Activated CD4-positive, alpha-beta memory T cell treated with anti-CD3 and anti-CD28 coated beads for 36 hours (primary cell): ENCODE data around the gene TIMM17A. TPM values are rescaled to one million over a fixed set of nuclear protein-coding genes. Genes with fewer than 3 reads are reported as not detected.

ENCODE experiments used
- CTCF ChIA-PET: fragments of 350-600 bp; sonication (Branson Sonifier 250); formaldehyde crosslinking; loops from one replicate; lab custom pipeline; 2021; ENCODE audit warnings: antibody characterized with exemption, inconsistent platforms; lab: Charles Lee
- POLR2A ChIA-PET: fragments of 350-600 bp; sonication (Branson Sonifier 250); formaldehyde crosslinking; loops from one replicate; lab custom pipeline; 2021; ENCODE audit warnings: antibody characterized with exemption; lab: Charles Lee
- DNase-seq: peaks from one replicate; pipeline ENCODE4 v3.0.0-alpha.2; 2020
- H3K27ac Mint-ChIP-seq: one replicate; pipeline ENCODE4 v1.8.0; 2021; ENCODE audit warnings: mixed read lengths
- H3K27me3 Mint-ChIP-seq: one replicate; pipeline ENCODE4 v1.8.0; 2021; ENCODE audit warnings: mixed read lengths
- H3K36me3 Mint-ChIP-seq: one replicate; pipeline ENCODE4 v1.8.0; 2021; ENCODE audit warnings: mixed read lengths
- H3K4me1 Mint-ChIP-seq: one replicate; pipeline ENCODE4 v1.8.0; 2021; ENCODE audit warnings: low read depth, mixed read lengths
- H3K4me3 Mint-ChIP-seq: one replicate; pipeline ENCODE4 v1.8.0; 2021; ENCODE audit warnings: mild to moderate bottlenecking, mixed read lengths
- H3K9me3 Mint-ChIP-seq: one replicate; pipeline ENCODE4 v1.8.0; 2021; ENCODE audit warnings: mixed read lengths
- intact Hi-C: fragments of 100-400 bp; cut with micrococcal nuclease; formaldehyde crosslinking; loops from one replicate; pipeline ENCODE4 v1.15.1; 2023
- total RNA-seq, 2 experiments: library from RNA; stranded (reverse); gene quantifications; one replicate each; pipeline ENCODE4 v1.2.3, GENCODE V29; 2021

TIMM17A gene
- total RNA-seq, 2 experiments from 2014 or later = 66.5 to 67.2 TPM

DNA sequence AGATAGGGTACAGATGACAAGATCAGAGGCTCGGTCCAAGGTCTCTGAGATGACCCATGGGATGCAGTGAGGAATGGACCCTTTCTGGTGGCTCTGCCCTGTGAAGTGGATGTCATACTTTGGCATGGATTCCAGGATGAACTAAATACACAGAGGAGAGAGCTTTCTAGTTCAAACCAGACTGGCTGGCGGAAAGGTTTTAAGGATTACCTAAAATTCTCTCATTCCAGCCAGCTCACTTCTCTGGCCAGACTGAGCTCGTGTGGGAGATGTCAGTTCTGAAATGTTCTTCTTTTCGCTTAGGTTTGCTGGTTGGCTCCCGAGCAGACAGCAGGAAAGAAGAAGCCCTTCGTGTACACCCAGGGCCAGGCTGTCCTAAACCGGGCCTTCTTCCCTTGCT is 33.3 kb downstream of the TIMM17A start:
- Mint-ChIP-seq H3K4me1 (peaks cover 11% of the 10 kb centered on the region), H3K36me3 (peaks cover 12% of the 10 kb centered on the region), H3K27ac (no peak overlapping the region), H3K9me3 (no peaks in the 10 kb centered on the region), H3K4me3 (no peak overlapping the region), H3K27me3 (no peaks in the 10 kb centered on the region)
- intact Hi-C loops = no loop called here
- ChIA-PET CTCF (no interaction called here), POLR2A (no interaction called here)
- no peak for DNase-seq

DNA sequence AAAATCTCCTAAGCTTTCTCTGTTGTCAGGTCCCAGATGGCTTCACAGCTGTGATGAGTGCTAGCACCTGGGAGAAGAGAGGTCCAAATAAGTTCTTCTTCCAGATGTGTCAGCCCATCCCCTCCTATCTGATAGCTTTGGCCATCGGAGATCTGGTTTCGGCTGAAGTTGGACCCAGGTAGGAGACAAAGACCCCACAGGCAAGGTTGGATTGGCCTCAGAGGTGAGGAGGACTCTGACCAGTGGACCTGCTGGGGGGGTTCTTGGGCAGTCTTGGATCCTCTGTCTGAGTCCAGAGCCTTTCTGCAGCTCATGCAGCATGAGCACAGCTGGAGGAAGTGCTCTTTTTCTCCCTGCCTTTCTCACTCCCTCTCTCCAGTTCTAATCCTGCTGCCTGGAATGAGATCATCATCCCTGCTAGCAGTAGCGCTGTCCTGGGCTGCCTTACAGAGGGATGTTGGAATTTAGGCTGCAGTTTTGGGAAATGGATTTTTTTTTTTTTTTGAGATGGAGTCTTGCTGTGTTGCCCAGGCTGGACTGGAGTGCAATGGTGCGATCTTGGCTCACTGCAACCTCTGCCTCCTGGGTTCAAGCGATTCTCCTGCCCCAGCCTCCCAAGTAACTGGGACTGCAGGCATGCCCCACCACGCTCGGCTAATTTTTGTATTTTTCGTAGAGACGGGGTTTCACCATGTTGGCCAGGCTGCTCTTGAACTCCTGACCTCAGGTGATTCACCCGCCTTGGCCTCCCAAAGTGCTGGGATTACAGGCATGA is 34.2 kb downstream of the TIMM17A start:
- Mint-ChIP-seq H3K27ac (no peak overlapping the region), H3K9me3 (no peaks in the 10 kb centered on the region), H3K4me3 (no peak overlapping the region), H3K36me3 (peaks cover 18% of the 10 kb centered on the region), H3K27me3 (no peaks in the 10 kb centered on the region), H3K4me1 (peaks cover 4% of the 10 kb centered on the region)
- ChIA-PET POLR2A (no interaction called here), CTCF (interaction anchor here (1.0 kb wide), 1 partner anchor 11 kb away, joined by 3 read pairs; no protein-coding TSS in a partner anchor)
- intact Hi-C loops = no loop called here
- no peak for DNase-seq

DNA sequence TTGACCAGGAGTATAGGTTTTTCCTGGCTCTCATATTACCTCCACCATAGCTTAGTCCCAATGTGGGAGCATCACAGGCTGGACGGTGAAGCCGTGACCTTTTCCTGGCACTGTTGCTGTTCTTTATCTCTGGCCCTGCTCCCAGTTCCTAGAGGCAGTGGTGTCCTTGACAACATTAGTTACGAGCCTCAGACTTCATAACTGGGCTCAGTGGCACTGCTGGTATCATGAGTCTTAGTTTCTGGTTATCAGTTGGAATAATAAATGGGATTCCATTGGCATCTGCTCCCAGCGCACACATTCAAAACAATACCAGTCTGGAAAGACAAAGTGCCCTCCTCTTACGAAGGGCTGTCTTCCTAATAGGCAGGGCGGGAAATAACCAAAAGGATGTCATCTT is 35.1 kb downstream of the TIMM17A start:
- POLR2A ChIA-PET = no interaction called here
- no peak for DNase-seq
- H3K36me3 Mint-ChIP-seq = peaks cover 18% of the 10 kb centered on the region

DNA sequence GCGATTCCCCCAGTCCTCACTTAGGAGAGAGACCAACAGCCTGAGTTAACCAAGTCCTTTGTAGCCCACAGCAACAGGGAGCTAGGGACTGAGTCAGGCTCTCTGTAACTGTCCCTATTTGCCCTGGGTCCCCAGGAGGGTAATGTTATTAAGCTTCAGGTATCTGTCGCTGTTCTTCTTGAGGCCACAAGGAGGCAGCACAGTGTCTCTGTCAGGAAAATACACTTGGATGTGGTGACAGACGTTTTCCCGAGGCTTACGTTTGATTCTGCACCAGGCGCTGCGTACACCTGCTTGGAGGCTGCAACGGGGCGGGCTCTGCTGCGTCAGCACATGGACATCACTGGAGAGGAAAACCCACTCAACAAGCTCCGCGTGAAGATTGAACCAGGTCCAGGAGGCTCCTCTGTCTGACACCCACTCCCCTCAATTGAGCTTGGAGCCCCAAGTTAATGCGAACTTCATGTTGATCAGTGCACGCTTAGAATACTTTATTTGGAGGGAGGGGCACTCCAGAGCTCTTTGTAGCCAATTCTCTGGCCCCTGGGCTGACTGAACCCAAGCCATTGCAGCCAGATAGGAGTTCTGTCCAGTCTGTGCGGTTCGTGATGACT is 44.4 kb downstream of the TIMM17A start:
- intact Hi-C loops = no loop called here
- no peaks in the 10 kb centered on the region for H3K27me3 Mint-ChIP-seq
- ChIA-PET CTCF (interaction anchor here (0.5 to 4.6 kb wide), 36 partner anchors 8 to 692 kb away, joined by 3 to 53 read pairs (median 4); partner anchors contain the start of genes ARL8A, ELF3, RNPEP and TIMM17A), POLR2A (interaction anchor here (0.7 kb wide), 1 partner anchor 14 kb away, joined by 5 read pairs; no protein-coding TSS in a partner anchor)
- H3K4me3 Mint-ChIP-seq = no peak overlapping the region
- DNase-seq = peak; percentile 30
- H3K4me1 Mint-ChIP-seq = no peaks in the 10 kb centered on the region
- no peak overlapping the region for H3K27ac Mint-ChIP-seq
- H3K36me3 Mint-ChIP-seq = peaks cover 46% of the 10 kb centered on the region
- H3K9me3 Mint-ChIP-seq = no peaks in the 10 kb centered on the region

More for the DNA sequence above, 35.1 kb downstream of the TIMM17A start:
- no peaks in the 10 kb centered on the region for H3K9me3 Mint-ChIP-seq
- CTCF ChIA-PET = interaction anchor here (1.0 kb wide), 1 partner anchor 10 kb away, joined by 3 read pairs; no protein-coding TSS in a partner anchor
- H3K27ac Mint-ChIP-seq = no peak overlapping the region
- H3K4me1 Mint-ChIP-seq = peaks cover under 1% of the 10 kb centered on the region
- H3K27me3 Mint-ChIP-seq = no peaks in the 10 kb centered on the region
- no peak overlapping the region for H3K4me3 Mint-ChIP-seq
- intact Hi-C loops = no loop called here

DNA sequence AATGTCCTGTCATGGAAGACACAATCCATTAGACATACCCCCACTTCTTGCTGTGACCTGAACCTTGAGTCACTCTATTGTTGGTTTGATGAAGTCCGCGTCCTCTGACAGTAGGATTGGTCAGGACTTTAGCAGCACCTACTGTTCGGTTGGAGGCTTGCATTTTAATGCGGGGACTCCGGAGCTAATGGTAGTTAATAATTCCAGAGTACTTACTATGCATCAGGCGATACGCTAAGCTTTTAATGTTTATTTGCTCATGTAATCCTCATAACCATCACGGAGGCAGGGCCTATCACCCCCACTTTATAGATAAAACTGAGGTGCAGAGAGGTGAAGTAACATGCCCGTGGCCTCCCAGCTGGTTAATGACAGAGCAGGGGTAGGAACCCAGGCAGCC is 47.2 kb downstream of the TIMM17A start:
- POLR2A ChIA-PET = no interaction called here
- intact Hi-C loops = no loop called here
- peaks cover 33% of the 10 kb centered on the region for H3K36me3 Mint-ChIP-seq
- no peaks in the 10 kb centered on the region for H3K27me3 Mint-ChIP-seq
- no peak overlapping the region for H3K27ac Mint-ChIP-seq
- no peak for DNase-seq
- CTCF ChIA-PET = interaction anchor here (4.1 kb wide), 1 partner anchor 107 kb away, joined by 48 read pairs; no protein-coding TSS in a partner anchor
- H3K4me1 Mint-ChIP-seq = no peaks in the 10 kb centered on the region
- H3K9me3 Mint-ChIP-seq = no peaks in the 10 kb centered on the region
- H3K4me3 Mint-ChIP-seq = no peak overlapping the region

DNA sequence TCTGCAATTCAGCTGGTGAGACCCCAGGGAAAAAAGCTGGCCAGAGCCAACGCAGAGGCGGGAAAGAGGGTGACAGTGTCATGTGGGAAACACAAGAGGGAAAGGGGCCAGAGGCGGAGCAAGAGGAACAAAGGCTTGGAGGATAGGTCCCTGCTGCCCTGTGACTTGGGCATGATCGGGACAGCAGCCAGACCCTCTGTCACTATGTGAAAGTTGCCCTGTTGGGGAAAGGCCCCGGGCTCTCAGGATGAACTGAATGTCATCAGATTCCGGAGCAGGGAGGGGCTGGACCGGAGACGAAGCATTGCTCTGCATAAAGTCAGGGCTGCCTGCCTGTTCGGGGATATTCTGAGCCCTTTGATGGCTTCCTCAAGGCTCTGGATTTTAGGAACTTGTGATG is 49.4 kb downstream of the TIMM17A start:
- no peaks in the 10 kb centered on the region for H3K27me3 Mint-ChIP-seq
- H3K4me3 Mint-ChIP-seq = no peak overlapping the region
- no peaks in the 10 kb centered on the region for H3K9me3 Mint-ChIP-seq
- peaks cover 31% of the 10 kb centered on the region for H3K36me3 Mint-ChIP-seq
- no peaks in the 10 kb centered on the region for H3K4me1 Mint-ChIP-seq
- H3K27ac Mint-ChIP-seq = no peak overlapping the region
- no peak for DNase-seq
- POLR2A ChIA-PET = no interaction called here
- intact Hi-C loops = no loop called here
- CTCF ChIA-PET = interaction anchor here (1.1 kb wide), 1 partner anchor 131 kb away, joined by 4 read pairs; no protein-coding TSS in a partner anchor

DNA sequence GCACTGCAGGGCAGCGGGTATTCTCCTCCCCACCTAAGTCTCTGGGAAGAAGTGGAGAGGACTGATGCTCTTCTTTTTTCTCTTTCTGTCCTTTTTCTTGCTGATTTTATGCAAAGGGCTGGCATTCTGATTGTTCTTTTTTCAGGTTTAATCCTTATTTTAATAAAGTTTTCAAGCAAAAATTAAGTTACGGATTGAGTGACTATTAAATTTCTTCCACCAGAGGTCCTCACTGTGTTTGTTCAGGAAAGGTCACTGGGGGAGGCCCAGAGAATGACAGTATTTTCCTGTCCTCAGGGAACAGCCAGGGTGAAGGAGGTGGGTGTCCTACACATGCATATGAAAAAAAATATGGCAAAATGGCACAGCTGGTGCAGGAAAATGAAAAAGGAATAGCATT is 50.7 kb downstream of the TIMM17A start:
- no peak for DNase-seq
- intact Hi-C loops = no loop called here
- H3K27ac Mint-ChIP-seq = no peak overlapping the region
- no peaks in the 10 kb centered on the region for H3K9me3 Mint-ChIP-seq
- H3K4me1 Mint-ChIP-seq = no peaks in the 10 kb centered on the region
- ChIA-PET POLR2A (no interaction called here), CTCF (interaction anchor here (0.9 kb wide), 1 partner anchor 110 kb away, joined by 3 read pairs; no protein-coding TSS in a partner anchor)
- peaks cover 28% of the 10 kb centered on the region for H3K36me3 Mint-ChIP-seq
- H3K27me3 Mint-ChIP-seq = no peaks in the 10 kb centered on the region
- H3K4me3 Mint-ChIP-seq = no peak overlapping the region

DNA sequence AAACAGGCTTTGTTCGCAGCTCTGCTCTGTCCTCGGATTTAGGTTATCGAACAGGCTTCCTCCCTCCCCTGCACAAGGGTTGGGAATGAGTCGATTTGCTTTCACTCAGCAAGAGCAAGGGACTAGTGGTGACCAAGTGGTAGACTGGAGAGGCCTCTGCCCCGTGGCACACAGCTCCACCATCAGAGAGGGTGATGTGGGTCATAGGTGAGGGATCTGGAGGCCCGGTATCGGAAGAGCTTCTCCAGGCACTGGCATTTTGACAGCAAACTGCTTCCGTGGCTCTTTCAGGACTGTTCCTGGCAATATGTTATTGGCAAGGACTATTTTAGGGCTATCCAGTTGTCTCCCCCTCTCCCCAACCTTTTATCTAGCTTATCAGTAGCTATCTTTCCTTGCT is 52.0 kb downstream of the TIMM17A start:
- ChIA-PET CTCF (interaction anchor here (0.6 to 2.6 kb wide), 4 partner anchors 7 to 130 kb away, joined by 3 to 16 read pairs (median 6); no protein-coding TSS in a partner anchor), POLR2A (interaction anchor here (0.6 kb wide), 1 partner anchor 172 kb away, joined by 4 read pairs; no protein-coding TSS in a partner anchor)
- no peak overlapping the region for H3K4me3 Mint-ChIP-seq
- H3K36me3 Mint-ChIP-seq = peaks cover 22% of the 10 kb centered on the region
- no peaks in the 10 kb centered on the region for H3K27me3 Mint-ChIP-seq
- no peak for DNase-seq
- H3K27ac Mint-ChIP-seq = no peak overlapping the region
- no peaks in the 10 kb centered on the region for H3K9me3 Mint-ChIP-seq
- intact Hi-C loops = no loop called here
- H3K4me1 Mint-ChIP-seq = no peaks in the 10 kb centered on the region

DNA sequence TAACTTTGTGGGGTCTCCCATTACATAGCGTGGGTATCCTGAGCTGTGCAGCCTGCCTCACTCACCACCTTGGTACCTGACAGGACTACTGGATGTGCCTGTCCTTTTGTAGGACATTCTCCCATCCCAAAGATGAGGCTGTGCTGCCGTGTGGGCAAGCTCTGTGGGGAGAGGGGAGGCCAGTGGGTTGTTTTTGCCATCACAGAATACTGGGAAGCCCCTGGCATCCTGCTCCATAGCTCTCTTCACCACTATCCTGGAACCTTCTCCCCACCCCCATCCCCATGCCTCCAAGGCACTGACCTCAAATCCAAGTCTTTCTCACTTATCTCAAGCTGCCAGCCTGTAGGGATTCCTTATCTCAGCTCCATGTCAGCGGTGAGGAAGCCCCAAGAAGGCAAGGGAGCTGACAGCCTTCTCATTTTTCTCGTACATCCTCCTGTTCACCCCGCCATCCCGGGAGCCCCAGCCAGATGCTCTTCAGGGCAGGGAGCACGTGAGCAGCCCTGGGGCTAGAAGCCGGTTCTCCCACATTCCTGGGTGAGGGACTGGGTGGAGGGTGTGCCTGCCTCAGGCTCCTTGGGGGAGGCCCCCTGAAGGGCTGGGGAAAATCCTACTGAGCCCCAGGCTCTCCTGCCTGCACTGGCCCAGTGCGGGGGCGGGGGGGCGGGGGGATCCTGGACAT is 52.6 kb downstream of the TIMM17A start:
- intact Hi-C loops = loop anchor here (2.0 kb wide), 2 partner anchors 111 to 127 kb away; no protein-coding TSS in a partner anchor
- Mint-ChIP-seq H3K36me3 (peaks cover 17% of the 10 kb centered on the region), H3K4me1 (no peaks in the 10 kb centered on the region), H3K4me3 (no peak overlapping the region), H3K27me3 (no peaks in the 10 kb centered on the region), H3K27ac (no peak overlapping the region), H3K9me3 (no peaks in the 10 kb centered on the region)
- ChIA-PET CTCF (interaction anchor here (0.6 to 2.6 kb wide), 7 partner anchors 8 to 129 kb away, joined by 3 to 16 read pairs (median 4); no protein-coding TSS in a partner anchor), POLR2A (interaction anchor here (0.6 kb wide), 1 partner anchor 171 kb away, joined by 4 read pairs; no protein-coding TSS in a partner anchor)
- no peak for DNase-seq

DNA sequence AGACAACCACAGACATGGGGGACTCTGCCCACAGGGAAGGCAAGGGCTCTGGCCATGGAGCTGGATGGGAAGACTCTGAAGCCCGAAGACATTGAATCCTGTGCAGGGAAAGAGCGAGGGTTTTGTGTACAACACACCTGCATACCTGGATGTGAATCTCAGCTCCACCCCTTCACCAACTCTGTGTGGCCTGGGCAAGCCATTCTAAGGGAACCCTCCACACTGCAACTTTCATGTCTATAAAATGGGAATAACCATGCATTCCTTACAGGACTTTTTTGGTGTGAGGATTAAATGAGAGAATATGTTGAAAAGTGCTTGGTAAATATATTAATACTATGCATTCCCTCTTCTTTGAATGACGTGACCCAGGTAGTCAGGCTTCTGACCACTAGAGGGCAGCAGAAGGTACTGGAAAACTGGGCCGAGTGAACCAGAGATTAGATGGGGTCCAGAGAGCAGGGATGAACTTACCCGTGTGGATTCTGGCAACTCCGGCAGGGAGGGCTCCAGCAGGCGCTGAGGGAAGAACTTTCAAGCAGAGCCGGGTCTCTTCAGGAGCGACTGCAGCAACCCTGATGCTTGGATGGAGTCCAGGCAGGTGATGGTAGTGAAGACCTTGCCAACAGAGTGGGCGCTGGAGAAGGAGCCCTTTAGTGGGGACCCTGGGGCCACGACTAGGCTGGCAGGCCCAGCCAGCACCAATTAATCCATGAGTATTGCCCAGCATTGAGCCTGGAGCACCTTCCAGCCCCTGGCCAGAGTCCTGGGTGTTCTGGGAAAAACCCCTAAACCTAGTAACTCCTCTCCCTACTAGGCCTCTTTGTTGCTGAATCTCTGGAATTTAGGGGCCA is 54.2 kb downstream of the TIMM17A start:
- peak; percentile 68 for DNase-seq
- Mint-ChIP-seq H3K4me3 (no peak overlapping the region), H3K4me1 (no peaks in the 10 kb centered on the region), H3K9me3 (no peaks in the 10 kb centered on the region), H3K27ac (no peak overlapping the region), H3K27me3 (no peaks in the 10 kb centered on the region), H3K36me3 (peaks cover under 1% of the 10 kb centered on the region)
- ChIA-PET POLR2A (no interaction called here), CTCF (interaction anchor here (0.5 to 2.6 kb wide), 12 partner anchors 9 to 134 kb away, joined by 3 to 16 read pairs (median 5); no protein-coding TSS in a partner anchor)
- intact Hi-C loops = loop anchor here (2.0 kb wide), 2 partner anchors 109 to 125 kb away; no protein-coding TSS in a partner anchor
